ENCODE results near the gene RMI1.

RMI1 gene

DNA sequence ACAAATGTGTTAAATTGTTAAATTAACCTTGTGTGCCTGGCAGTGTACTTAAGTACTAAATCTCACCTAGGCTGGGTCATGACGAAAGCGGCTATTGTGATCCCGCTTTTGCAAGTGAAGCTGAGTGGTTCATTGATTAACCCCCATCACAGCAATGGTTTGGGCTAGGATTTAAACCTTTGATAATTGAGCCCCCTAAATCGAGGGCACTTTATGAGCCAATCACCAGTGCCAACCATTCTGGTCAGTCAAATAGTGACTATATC, 23.4 kb upstream of the RMI1 start:
- TF ChIP-seq, protein P1, sequence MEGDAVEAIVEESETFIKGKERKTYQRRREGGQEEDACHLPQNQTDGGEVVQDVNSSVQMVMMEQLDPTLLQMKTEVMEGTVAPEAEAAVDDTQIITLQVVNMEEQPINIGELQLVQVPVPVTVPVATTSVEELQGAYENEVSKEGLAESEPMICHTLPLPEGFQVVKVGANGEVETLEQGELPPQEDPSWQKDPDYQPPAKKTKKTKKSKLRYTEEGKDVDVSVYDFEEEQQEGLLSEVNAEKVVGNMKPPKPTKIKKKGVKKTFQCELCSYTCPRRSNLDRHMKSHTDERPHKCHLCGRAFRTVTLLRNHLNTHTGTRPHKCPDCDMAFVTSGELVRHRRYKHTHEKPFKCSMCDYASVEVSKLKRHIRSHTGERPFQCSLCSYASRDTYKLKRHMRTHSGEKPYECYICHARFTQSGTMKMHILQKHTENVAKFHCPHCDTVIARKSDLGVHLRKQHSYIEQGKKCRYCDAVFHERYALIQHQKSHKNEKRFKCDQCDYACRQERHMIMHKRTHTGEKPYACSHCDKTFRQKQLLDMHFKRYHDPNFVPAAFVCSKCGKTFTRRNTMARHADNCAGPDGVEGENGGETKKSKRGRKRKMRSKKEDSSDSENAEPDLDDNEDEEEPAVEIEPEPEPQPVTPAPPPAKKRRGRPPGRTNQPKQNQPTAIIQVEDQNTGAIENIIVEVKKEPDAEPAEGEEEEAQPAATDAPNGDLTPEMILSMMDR (IDR thresholded peaks at IDR 0.05; ENCODE audit: borderline replicate concordance, insufficient read depth, low read depth, low read length), result no peak
- peak overlapping the region; percentile 76 for H3K4me3 ChIP-seq (ENCODE audit: low read depth, low read length)

DNA sequence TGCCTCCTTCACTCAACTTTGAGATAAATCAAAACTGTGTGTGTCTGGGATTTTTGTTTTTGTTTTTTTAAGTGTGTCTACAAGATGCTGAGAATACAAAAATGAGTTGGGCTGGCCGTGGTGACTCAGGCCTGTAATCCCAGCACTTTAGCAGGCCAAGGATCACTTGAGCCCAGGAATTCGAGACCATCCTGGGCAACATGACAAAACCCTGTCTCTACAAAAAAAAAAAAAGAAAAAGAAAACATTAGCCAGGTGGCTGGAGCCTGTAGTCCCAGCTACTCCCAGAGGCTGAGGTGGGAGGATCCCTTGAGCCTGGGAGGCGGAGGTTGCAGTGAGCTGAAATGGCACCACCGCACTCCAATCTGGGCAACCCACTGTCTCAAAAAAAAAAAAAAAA, 21.5 kb upstream of the RMI1 start:
- no peak overlapping the region for H3K4me3 ChIP-seq (ENCODE audit: low read depth, low read length)
- TF ChIP-seq, protein P1 (IDR thresholded peaks at IDR 0.05; ENCODE audit: borderline replicate concordance, insufficient read depth, low read depth, low read length), result no peak

DNA sequence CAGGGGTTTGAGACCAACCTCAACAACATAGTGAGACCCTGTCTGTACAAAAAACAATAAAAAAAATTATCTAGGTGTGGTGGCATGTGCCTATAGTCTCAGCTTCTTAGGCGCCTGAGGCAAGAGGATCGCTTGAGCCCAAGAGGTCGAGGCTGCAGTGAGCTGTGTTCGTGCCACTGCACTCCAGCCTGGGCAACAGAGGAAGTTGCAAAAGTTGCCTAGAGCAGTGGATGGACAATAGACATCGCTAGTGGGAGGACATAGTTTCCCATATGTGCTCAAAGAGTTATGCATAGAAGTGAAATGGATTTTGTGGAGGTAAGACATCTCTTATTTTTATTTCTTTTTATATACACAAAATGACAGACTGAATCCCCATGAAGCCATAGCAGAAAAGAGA, 19.6 kb upstream of the RMI1 start:
- TF ChIP-seq, protein P1 (IDR thresholded peaks at IDR 0.05; ENCODE audit: borderline replicate concordance, insufficient read depth, low read depth, low read length), result no peak
- no peak overlapping the region for H3K4me3 ChIP-seq (ENCODE audit: low read depth, low read length)

- H3K4me3 ChIP-seq (ENCODE audit: low read depth, low read length), result no peak overlapping the region
Observed at GRCh38 chr9:83962165-83962564, 18.4 kb upstream of the RMI1 start.

DNA sequence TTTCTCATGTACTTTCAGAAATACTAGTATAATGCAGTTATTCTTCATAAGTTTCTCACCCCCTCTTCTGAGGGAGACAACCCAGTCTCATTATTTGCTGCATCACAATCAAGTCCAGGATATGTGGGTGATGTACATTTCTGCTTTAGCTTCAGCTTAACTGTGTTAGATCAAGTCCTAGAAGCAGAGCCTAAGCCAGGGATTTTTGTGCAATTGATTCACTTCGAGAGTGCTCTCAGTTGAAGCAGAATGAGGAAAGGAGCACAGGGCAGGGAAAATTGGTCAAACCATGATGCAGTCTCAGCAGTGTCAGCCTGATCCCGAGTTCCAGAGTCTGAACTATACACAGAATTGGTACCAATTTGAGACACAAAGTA, 15.6 kb upstream of the RMI1 start:
- TF ChIP-seq, protein P1 (IDR thresholded peaks at IDR 0.05; ENCODE audit: borderline replicate concordance, insufficient read depth, low read depth, low read length), result no peak
- no peak overlapping the region for H3K4me3 ChIP-seq (ENCODE audit: low read depth, low read length)

More at GRCh38 chr9:83962165-83962564, 18.4 kb upstream of the RMI1 start:
- TF ChIP-seq, protein P1 (IDR thresholded peaks at IDR 0.05; ENCODE audit: borderline replicate concordance, insufficient read depth, low read depth, low read length), result no peak

- TF ChIP-seq, protein P1 (IDR thresholded peaks at IDR 0.05; ENCODE audit: borderline replicate concordance, insufficient read depth, low read depth, low read length), result no peak
- H3K4me3 ChIP-seq (ENCODE audit: low read depth, low read length), result no peak overlapping the region
Observed at GRCh38 chr9:83965350-83966208, 15.0 kb upstream of the RMI1 start.

DNA sequence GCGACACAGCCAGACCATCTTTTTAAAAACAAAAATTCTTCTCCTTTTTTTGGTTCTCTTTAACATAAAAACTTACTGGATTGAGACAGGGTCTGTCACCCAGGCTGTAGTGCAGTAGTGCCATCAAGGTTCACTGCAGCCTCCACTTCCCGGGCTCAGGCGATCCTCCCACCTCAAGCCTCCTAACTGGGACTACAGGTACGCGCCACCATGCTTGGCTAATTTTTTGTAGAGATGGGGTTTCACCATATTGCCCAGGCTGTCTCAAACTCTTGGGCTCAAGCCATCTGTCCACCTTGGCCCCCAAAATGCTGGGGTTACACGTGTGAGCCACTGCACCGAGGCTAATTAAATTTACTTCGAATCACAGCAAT, 14.4 kb upstream of the RMI1 start:
- TF ChIP-seq, protein P1 (IDR thresholded peaks at IDR 0.05; ENCODE audit: borderline replicate concordance, insufficient read depth, low read depth, low read length), result no peak
- H3K4me3 ChIP-seq (ENCODE audit: low read depth, low read length), result no peak overlapping the region

All from GM12875 (cell line).